NT2/D1 (cell line): Measurements from ENCODE around the gene TBCE.
"Not testable (repeated sequence)": the region's sequence is repeated elsewhere in the genome, so short reads cannot be mapped to it uniquely, and the experiment has no call there.

Source experiments
- DNase-seq: peaks from one replicate; pipeline ENCODE4 v3.0.0-alpha.2; 2011; ENCODE audit warnings: low read depth, low spot score
- H3K27me3 ChIP-seq: 2 replicates; pipeline ENCODE4 v1.6.0; 2011; ENCODE audit warnings: mild to moderate bottlenecking; ENCODE audit not compliant: insufficient read length, insufficient read depth
- H3K36me3 ChIP-seq: 2 replicates; pipeline ENCODE4 v1.6.1; 2011; ENCODE audit warnings: mild to moderate bottlenecking, low read length, mixed read lengths; ENCODE audit not compliant: insufficient read depth, insufficient read length
- H3K4me1 ChIP-seq: 2 replicates; pipeline ENCODE4 v1.5.1; 2011; ENCODE audit not compliant: insufficient read depth, insufficient read length
- H3K4me3 ChIP-seq: 2 replicates; pipeline ENCODE4 v1.5.1; 2011; ENCODE audit warnings: low read depth; ENCODE audit not compliant: insufficient read length
- H3K9ac ChIP-seq: 2 replicates; pipeline ENCODE4 v1.6.0; 2011; ENCODE audit warnings: low read depth; ENCODE audit not compliant: insufficient read length
- H3K9me3 ChIP-seq: 2 replicates; pipeline ENCODE4 v1.5.1; 2011; ENCODE audit warnings: mild to moderate bottlenecking, low read length; ENCODE audit not compliant: insufficient read depth
- SUZ12 ChIP-seq: IDR thresholded peaks from 2 replicates; pipeline ENCODE4 v1.6.1; 2011; ENCODE audit not compliant: insufficient read length, insufficient read depth; ENCODE audit errors: extremely low read depth
- YY1 ChIP-seq: IDR thresholded peaks from 2 replicates; pipeline ENCODE4 v1.6.1; 2011; ENCODE audit not compliant: insufficient read length, insufficient read depth
- ZNF274 ChIP-seq: IDR thresholded peaks from 2 replicates; pipeline ENCODE4 v1.6.1; 2011; ENCODE audit warnings: mild to moderate bottlenecking, low read depth, low read length

Gene TBCE

DNA sequence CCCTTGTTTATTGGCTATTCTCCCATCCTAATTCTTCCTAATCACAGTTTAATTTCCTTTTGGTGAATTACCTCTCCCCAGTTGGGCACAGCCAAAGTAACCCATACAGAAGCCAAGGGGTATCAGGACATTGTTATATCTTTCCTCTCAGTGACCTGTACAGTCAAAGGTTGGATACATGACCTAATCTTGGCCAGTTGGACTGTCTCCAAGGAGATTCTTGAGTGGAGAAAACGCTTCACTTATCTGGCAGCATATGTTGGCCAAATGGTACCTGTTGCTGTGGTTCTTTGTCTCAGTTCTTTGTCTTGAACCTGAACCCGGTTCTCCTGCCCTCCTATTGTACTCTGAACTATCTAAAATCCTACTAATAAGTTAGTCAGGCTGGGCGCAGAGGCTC, 15.3 kb upstream of the TBCE start:
- no peaks in the 10 kb centered on the region for H3K9me3 ChIP-seq
- TF ChIP-seq ZNF274, result no peak
- TF ChIP-seq SUZ12, result no peak
- TF ChIP-seq YY1, result no peak
- no peak overlapping the region for H3K4me3 ChIP-seq
- no peak for DNase-seq
- no peak overlapping the region for H3K9ac ChIP-seq
- no peaks in the 10 kb centered on the region for H3K4me1 ChIP-seq
- H3K36me3 ChIP-seq, result no peaks in the 10 kb centered on the region
- no peaks in the 10 kb centered on the region for H3K27me3 ChIP-seq

DNA sequence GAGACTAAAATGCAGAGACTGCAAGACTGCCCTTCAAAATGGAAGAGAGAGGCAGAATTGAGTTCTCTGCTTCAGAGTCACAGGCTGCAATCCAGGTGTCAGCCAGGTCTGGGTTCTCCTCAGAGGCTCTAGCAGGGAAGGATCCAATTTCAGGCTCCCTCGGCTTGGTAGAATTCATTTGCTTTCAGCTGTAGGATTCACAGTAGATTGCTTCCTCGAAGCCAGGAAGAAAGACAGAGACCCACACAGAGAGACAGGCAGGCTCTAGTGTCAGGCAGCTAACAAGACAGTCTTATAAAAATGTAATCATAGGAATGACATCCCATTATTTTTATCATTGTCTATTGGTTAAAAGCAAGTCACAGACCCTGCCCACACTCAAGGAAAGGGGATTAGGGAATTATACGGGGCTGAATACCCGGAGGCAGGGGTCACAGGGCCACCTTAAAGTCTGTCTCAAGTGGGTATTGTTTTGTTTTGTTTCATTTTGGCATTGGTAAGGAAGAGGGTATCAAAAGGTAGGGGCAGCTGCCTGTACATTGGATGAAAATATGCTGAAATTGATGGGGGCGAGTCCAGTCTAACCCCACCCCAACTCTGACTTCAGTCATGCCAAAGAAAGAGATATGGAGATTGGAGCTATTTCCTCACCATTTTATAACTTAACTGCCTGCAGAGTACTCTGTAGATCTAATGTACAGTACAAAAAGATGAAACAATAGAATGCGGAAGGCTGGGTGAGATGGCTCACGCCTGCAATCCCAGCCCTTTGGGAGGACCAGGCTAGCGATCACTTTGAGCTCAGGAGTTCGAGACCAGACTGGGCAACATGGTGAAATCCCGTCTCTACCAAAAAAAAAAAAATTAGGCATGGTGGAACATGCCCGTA, 9.5 kb upstream of the TBCE start:
- H3K9ac ChIP-seq, result peak overlapping the region; percentile 63
- H3K9me3 ChIP-seq, result no peaks in the 10 kb centered on the region
- peaks cover 5% of the 10 kb centered on the region for H3K4me1 ChIP-seq
- H3K4me3 ChIP-seq, result no peak overlapping the region
- no peaks in the 10 kb centered on the region for H3K36me3 ChIP-seq
- no peaks in the 10 kb centered on the region for H3K27me3 ChIP-seq
- peak; percentile 18 for DNase-seq
- no peak for TF ChIP-seq SUZ12
- no peak for TF ChIP-seq YY1
- TF ChIP-seq ZNF274, result no peak

GRCh38 chr1:235358899-235359298, 8.3 kb upstream of the TBCE start:
- Histone ChIP-seq H3K4me3 (no peak overlapping the region), H3K27me3 (no peaks in the 10 kb centered on the region), H3K9me3 (no peaks in the 10 kb centered on the region), H3K9ac (no peak overlapping the region), H3K4me1 (peaks cover 5% of the 10 kb centered on the region), H3K36me3 (no peaks in the 10 kb centered on the region)
- DNase-seq, result no peak
- no peak for TF ChIP-seq ZNF274
- no peak for TF ChIP-seq YY1
- TF ChIP-seq SUZ12, result no peak

DNA sequence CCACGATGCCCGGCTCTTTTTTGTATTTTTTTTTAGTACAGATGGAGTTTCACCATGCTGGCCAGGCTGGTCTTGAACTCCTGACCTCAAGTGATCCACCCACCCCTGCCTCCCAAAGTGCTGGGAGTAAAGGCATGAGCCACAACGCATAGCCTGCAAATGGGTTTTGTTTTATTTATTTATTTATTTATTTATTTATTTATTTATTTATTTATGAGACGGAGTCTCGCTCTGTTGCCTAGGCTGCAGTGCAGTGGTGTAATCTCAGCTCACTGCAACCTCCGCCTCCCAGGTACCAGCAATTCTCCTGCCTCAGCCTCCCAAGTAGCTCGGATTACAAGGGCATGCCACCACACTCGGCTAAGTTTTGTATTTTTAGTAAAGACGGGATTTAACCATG, 3.0 kb upstream of the TBCE start:
- H3K4me3 ChIP-seq, H3K4me1 ChIP-seq, DNase-seq, H3K27me3 ChIP-seq, H3K9ac ChIP-seq, H3K36me3 ChIP-seq, H3K9me3 ChIP-seq: not testable (repeated sequence)

DNA sequence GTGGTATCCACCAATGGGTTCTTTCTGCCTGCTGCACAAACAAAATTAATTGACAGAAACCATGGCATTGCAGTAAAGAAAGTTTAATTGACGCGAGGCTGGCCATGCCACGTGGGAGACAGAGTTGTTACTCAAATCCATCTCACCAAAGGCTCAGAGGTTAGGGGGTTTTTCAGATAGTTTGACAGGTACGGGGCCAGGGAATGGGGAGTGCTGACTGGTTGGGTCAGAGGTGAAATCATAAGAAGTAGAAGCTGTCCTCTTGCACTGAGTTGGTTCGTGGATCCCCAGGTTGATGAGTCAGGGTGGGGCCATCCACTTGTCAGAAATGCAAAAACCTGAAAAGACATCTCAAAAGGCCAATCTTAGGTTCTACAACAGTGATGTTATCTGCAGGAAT, 941 bp upstream of the TBCE start:
- TF ChIP-seq ZNF274 (no peak), YY1 (no peak), SUZ12 (no peak)
- H3K4me1 ChIP-seq, result no peaks in the 10 kb centered on the region
- no peaks in the 10 kb centered on the region for H3K27me3 ChIP-seq
- no peak overlapping the region for H3K9ac ChIP-seq
- H3K9me3 ChIP-seq, result no peaks in the 10 kb centered on the region
- no peak for DNase-seq
- H3K36me3 ChIP-seq, result peaks cover 8% of the 10 kb centered on the region
- no peak overlapping the region for H3K4me3 ChIP-seq

DNA sequence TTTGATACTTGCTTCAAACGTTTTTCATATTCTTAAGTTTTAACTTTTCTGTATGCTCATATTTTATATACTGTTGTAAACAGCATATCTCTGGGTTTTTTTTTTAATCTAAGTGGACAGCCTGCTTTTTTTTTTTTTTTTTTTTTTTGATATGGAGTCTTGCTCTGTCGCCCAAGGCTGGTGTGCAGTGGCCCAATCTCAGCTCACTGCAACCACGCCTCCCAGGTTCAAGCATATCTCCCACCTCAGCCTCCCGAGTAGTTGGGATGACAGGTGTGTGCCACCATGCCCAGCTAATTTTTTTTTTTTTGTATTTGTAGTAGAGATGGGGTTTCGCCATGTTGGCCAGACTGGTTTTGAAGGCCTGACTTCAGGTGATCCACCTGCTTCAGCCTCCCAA, 1.2 kb downstream of the TBCE start:
- no peaks in the 10 kb centered on the region for H3K9me3 ChIP-seq
- TF ChIP-seq ZNF274, result no peak
- TF ChIP-seq YY1, result no peak
- TF ChIP-seq SUZ12, result no peak
- peak overlapping the region; percentile 68 for H3K4me3 ChIP-seq
- no peaks in the 10 kb centered on the region for H3K27me3 ChIP-seq
- H3K9ac ChIP-seq, result peak overlapping the region; percentile 70
- no peak for DNase-seq
- peaks cover 15% of the 10 kb centered on the region for H3K36me3 ChIP-seq
- H3K4me1 ChIP-seq, result no peaks in the 10 kb centered on the region

DNA sequence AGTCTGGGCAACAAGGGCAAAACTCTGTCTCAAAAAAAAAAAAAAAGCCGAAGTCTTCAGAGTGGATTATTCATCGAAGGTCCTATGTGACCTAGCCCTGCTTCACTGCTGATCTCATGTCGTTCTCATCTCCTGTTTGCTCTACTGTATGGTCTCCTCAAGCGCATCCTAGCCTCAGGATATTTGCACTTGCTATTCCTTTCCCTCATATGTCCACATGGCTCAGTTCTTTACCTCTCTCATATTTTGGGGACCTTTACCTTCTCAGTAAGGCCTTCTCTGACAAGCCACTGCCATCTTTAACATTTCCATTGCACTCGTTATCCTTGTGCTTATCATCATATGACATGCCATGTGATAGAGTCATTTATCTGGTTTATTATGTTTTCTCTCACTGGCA, 2.6 kb downstream of the TBCE start:
- H3K9me3 ChIP-seq, result no peaks in the 10 kb centered on the region
- no peak for DNase-seq
- no peaks in the 10 kb centered on the region for H3K27me3 ChIP-seq
- no peaks in the 10 kb centered on the region for H3K4me1 ChIP-seq
- no peak overlapping the region for H3K9ac ChIP-seq
- H3K4me3 ChIP-seq, result no peak overlapping the region
- TF ChIP-seq SUZ12, result no peak
- TF ChIP-seq ZNF274, result no peak
- TF ChIP-seq YY1, result no peak
- H3K36me3 ChIP-seq, result peaks cover 22% of the 10 kb centered on the region
